ENCODE data around the gene RPLP1.
A peak's percentile ranks its signal among the peaks of the same experiment; 100 is the strongest.

Gene RPLP1

DNA sequence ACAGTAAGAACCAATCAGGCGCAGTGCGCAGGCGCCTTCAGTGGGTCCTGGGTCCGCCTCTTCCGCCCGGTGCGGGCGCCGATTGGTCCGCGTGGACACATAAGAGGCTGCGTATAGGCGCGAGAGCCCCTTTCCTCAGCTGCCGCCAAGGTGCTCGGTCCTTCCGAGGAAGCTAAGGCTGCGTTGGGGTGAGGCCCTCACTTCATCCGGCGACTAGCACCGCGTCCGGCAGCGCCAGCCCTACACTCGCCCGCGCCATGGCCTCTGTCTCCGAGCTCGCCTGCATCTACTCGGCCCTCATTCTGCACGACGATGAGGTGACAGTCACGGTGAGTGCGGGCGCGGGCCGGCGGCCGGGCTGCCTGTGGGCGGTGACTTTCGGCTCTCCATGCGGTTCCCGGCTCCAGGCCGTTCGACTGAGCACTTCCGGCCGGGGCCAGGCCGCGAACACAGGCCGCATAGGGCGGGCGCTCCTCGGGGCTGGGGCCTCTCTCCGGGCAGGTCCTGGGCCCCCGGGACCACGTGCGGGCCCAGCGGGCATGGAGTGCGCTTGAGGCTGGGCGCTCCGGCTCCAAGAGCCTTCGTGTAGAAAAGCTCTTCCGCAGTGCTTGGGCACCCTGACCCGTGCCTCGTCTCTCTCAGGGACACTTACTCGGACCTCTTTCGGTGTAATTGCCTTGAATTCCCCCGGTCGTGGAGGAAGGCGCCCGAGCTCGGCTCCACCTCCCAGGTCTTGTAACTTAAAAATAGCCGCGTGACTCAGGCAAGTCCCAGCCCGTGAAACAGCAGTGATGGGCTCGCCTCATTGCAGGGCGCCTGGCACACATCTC, at the start of gene RPLP1:
RPLP1 (plus strand) TSS at position 127 of the 830 bp plus-strand sequence; CDS start at position 258, 131 bp downstream.
- peak; percentile 99 for DNase-seq

DNA sequence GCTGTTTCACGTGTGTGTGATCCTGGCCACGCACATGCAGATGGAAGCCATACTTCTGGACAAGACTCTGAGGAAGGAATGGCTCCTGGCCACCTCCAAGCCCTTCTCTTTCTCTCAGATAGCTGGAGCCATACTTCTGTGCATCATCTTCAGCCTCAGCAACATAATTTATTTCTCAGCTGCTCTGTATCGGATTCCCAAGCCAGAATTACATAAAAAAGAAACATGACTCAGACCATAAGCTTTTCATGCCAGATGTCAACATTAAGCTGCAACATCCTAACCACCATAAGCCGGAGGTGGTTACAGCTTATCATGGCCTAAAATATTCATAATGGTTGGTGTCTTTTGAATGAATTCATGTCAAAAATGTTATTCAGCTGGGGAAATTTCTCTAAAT, 49.0 kb upstream of the RPLP1 start:
- no peak for DNase-seq

GRCh38 chr15:69405110-69405509, 47.5 kb upstream of the RPLP1 start:
- DNase-seq, result no peak

GRCh38 chr15:69407719-69408400, 44.8 kb upstream of the RPLP1 start:
- DNase-seq, result no peak

- DNase-seq, result no peak
These were observed 43.8 kb upstream of the RPLP1 start for GRCh38 chr15:69408841-69409240.

DNA sequence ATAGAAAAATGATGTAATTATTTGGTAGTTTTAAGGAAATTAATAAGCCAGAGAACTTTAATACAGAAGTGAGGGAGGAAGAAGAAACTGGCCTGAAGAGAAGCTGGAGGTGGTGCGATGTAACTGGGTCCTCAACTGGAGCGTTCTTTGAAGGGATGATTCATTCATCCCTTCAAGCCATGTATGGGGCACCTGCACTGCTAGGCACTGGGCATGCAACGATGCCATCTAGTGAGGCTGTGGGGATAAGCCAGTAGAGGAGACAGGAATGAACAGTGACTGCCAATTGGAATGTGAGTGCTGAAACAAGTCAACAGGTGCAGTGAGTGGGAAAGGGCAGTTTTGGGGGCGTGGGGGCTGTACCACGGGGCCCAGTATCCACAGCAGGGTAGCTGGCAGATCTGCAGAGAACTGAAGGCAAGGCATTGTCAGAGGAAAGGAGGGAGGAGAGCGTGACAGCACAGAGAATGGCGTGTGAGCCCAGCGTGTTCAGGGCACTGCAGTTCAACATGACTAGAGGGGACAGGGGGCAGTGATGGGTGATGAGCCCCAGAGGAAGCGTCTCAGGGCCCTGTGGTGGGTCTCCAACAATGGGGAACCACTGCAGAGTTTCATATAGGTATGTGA, 42.3 kb upstream of the RPLP1 start:
- peak; percentile 57 for DNase-seq

DNA sequence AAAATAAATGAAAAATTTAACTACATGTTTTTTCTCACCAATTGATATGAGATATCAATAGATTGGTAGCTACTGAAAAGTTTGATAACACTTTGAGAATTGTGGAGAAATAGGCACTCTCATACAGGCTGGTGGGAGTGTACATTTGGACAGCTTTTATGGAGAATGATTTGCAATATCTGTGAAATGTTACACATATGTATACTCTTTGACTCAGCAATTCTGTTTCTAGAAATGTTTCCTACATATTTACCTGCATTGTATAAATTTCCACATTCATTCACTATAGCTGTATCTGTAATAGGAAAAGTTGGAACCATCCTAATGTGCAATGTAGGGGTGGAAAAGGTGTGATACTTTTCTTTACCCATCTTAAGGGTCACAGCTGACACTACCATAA, 40.3 kb upstream of the RPLP1 start:
- no peak for DNase-seq

DNA sequence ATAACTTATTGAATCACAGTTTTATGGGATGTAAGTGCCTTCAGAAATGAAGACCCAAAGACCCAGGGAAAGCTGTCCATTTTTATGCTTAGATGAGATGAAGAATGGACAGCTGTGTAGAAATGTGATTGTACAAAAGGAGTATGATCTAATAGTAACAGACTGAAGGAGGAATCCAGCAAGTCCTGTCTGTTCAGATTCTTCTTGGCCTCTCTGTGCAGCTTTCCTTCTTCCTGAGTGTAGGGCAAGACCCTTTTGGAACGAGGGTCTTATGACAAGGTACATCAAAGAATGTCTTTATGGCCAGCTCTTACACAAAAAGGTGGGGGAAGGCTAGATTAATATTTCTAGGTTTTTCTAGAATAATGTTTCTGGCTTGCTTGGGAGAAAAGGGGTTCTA, 39.9 kb upstream of the RPLP1 start:
- no peak for DNase-seq

DNA sequence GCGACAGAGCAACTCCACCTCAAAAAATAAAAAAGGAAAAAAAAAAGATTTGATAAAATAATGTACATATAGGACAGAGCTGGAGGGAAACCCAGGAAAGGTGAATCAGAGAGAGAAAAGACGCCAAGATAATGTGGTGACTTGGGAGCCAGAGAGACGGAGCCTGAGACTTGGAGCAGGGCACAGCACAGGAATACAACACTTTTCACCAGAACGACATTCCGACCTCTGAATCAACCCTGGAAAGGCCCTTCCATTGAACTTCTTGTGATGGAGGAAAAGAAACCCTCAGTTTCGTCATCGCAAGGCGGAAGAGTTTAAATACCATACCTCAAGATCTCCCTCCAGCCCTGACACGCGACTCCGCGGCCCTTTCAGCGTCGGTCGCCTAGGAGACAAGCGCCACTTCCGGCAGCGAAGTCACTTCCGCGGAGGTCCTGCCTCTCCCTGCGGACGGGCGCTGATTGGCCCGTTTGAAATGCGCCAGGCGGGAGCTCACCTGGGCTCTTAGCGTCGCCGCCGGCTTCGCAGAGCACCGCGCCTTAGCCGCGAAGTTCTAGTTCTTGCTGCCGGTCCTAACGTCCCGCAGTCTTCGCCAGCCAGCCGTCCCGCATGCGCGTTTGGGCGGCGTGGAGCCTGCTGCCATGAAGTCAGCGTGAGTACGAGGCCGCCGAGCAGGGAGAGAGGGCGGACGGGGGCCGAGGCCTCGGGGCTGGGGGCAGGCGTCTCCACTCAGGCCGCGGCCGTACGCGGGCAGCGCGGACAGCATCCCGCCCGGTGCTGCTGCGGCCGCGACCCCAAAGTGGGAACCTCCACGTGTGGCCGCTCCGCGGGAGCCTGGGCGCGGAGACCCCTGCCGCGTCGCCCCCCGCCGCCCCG, 38.6 kb upstream of the RPLP1 start, which contains the start of gene KIF23:
KIF23 (plus strand) TSS at position 528 of the 879 bp plus-strand sequence; CDS start at position 645, 117 bp downstream.
- peak; percentile 97 for DNase-seq

- DNase-seq, result peak; percentile 73
These were observed 37.9 kb upstream of the RPLP1 start for GRCh38 chr15:69414701-69415167.

GRCh38 chr15:69415381-69415780, 37.2 kb upstream of the RPLP1 start:
- peak; percentile 27 for DNase-seq

DNA sequence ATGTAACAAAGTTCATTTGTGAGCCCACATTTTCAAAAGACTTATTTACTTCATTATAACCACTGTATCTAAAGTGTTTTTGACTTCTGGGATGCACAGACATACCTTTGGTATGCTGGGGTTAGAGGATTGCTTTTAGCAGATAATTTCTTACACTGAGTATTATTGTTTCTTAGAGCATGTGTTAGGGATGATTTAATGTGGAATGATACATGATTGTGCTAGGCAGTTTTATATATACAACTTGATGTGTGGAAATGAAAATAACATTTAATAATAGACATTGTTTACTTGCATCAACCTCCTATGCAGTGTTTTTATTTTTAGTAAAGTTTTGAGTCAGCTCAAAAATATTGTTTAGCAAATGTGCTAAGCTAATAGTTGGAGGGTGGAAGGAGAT, 35.0 kb upstream of the RPLP1 start:
- no peak for DNase-seq

- DNase-seq, result no peak
These were observed 31.1 kb upstream of the RPLP1 start for GRCh38 chr15:69421498-69421897.

GRCh38 chr15:69422336-69422895, 30.2 kb upstream of the RPLP1 start:
- no peak for DNase-seq

- no peak for DNase-seq
These were observed 28.6 kb upstream of the RPLP1 start for GRCh38 chr15:69424001-69424400.

DNA sequence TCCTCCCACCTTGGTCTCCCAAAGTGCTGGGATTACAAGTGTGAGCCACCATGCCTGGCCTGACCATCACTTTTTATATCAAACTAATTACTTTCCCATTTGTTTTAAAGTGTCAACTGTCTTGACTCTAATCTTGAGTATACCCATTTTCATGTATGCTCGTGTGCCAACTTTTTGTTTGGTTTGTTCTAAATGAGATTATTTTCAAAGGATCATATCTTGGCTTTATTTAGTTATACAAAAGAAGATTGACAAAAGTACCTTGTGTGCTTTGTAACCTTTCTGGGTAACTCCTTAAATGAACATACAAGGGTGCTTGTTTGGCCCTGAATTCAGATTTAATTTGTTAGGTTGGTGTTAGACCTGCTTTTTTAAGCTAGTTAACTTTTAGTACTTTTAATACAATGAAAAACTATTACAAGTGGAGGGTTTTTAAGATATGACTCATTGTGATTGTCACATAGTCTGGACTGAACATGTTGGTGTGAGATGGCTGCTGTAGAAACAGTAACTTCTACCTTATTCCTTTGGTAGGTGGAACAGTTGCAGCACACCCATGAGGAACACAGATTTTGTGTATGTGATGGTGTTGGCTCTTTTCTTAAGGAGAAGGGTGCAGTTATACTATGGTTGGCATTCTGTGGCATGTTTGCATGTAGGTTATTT, 27.7 kb upstream of the RPLP1 start:
- no peak for DNase-seq

GRCh38 chr15:69433831-69434230, 18.8 kb upstream of the RPLP1 start:
- no peak for DNase-seq

GRCh38 chr15:69434238-69434637, 18.4 kb upstream of the RPLP1 start:
- no peak for DNase-seq

GRCh38 chr15:69434679-69435078, 17.9 kb upstream of the RPLP1 start:
- DNase-seq, result no peak

DNA sequence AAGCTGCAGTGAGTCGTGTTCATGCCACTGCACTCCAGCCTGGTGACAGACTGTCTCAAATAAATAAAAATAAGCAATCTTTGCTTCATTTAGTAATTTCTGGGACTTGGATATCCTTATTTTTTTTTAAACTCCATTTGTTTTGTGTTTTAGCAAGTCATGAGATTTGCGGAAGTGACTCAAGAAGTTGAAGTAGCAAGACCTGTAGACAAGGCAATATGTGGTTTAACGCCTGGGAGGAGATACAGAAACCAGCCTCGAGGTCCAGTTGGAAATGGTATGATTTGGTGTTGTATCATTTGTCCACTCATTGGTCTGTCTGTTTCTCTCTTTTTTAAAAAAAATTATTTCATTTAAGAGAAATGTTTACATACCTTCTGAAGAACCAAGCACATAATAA, 16.6 kb upstream of the RPLP1 start:
- no peak for DNase-seq

- no peak for DNase-seq
These were observed 15.7 kb upstream of the RPLP1 start for GRCh38 chr15:69436951-69437350.

- no peak for DNase-seq
These were observed 13.0 kb upstream of the RPLP1 start for GRCh38 chr15:69439623-69440022.

All from eye (tissue), 1 donor.